HepG2 (cell line): ENCODE measurements around the gene EMCN. TPM values are rescaled to one million over a fixed set of nuclear protein-coding genes. Genes with fewer than 3 reads are reported as not detected.

Experiments used
- FOXO1 ChIP-seq: sonication (generic); formaldehyde crosslinking; IDR thresholded peaks from 2 replicates; pipeline ENCODE4 v1.4.0; 2020; ENCODE audit warnings: missing genetic modification reagents
- ISX ChIP-seq: sonication (generic); formaldehyde crosslinking; conservative IDR thresholded peaks from 2 replicates; pipeline ENCODE4 v1.5.0; 2020; ENCODE audit warnings: missing genetic modification reagents
- MED13 ChIP-seq: sonication (generic); formaldehyde crosslinking; IDR thresholded peaks from 2 replicates; pipeline ENCODE4 v1.5.0; 2020; ENCODE audit warnings: missing genetic modification reagents
- NAIF1 ChIP-seq: sonication (generic); formaldehyde crosslinking; IDR thresholded peaks from 2 replicates; pipeline ENCODE4 v1.5.0; 2020; ENCODE audit warnings: mild to moderate bottlenecking, missing genetic modification reagents, borderline replicate concordance
- SIN3A ChIP-seq: IDR thresholded peaks from 2 replicates; pipeline ENCODE4 v1.6.1; 2011; ENCODE audit warnings: low read depth, mild to moderate bottlenecking, control low read depth, low read length, borderline replicate concordance
- ZFAT ChIP-seq: sonication (generic); formaldehyde crosslinking; conservative IDR thresholded peaks from 2 replicates; pipeline ENCODE4 v1.8.1; 2023; ENCODE audit warnings: missing genetic modification reagents, inconsistent platforms
- ZNF382 ChIP-seq: sonication (generic); formaldehyde crosslinking; IDR thresholded peaks from 2 replicates; pipeline ENCODE4 v1.5.0; 2020; ENCODE audit warnings: missing genetic modification reagents, mild to moderate bottlenecking, borderline replicate concordance
- ZSCAN12 ChIP-seq: sonication (generic); formaldehyde crosslinking; IDR thresholded peaks from 2 replicates; pipeline ENCODE4 v1.9.0; 2021; ENCODE audit warnings: mild to moderate bottlenecking, missing genetic modification reagents
- polyA plus RNA-seq, 8 experiments: library from polyadenylated mRNA; depleted of rRNA in 3 of 8; stranded (reverse) in 7 of 8; unstranded in 1 of 8; fragments of >200 nt; fragmentation: Illumina TruSeq in 4 of 8; extraction: Trizol in 4 of 8; gene quantifications; 2 replicates each; pipeline versions ENCODE4 v1.2.1 to v1.2.3, GENCODE V29; 2011 to 2016; ENCODE audit warnings: low read depth in 4 of 8, missing spikeins in 1 of 8, mixed read lengths in 1 of 8; ENCODE audit not compliant: insufficient read depth in 1 of 8
- total RNA-seq, 5 experiments: library from RNA; depleted of rRNA; stranded (reverse); fragments of >200 nt; fragmentation: Illumina TruSeq; extraction: Trizol; gene quantifications; 2 replicates each; pipeline ENCODE4 v1.2.3, GENCODE V29; 2016; ENCODE audit warnings: low read depth in 1 of 5
- TF ChIP-seq, protein P1 (sequence below), 2 experiments: fragments of 450-650 bp in 1 of 2; sonication (generic) in 1 of 2; formaldehyde crosslinking in 1 of 2; IDR thresholded peaks; 2 replicates each; pipeline versions ENCODE4 v1.6.1 to v1.8.0; 2016 to 2022; ENCODE audit warnings: antibody characterized with exemption in 1 of 2, mild to moderate bottlenecking in 1 of 2, missing genetic modification reagents in 1 of 2
- TF ChIP-seq, protein P2 (sequence below): sonication (generic); formaldehyde crosslinking; IDR thresholded peaks from one replicate; pipeline ENCODE4 v1.5.1; 2020; ENCODE audit warnings: mild to moderate bottlenecking, missing genetic modification reagents; ENCODE audit errors: not compliant biosample characterization
- TF ChIP-seq, protein P3 (sequence below): fragments of 450-650 bp; IDR thresholded peaks from 2 replicates; pipeline ENCODE4 v1.6.1; 2017

The EMCN gene
- total and polyA plus RNA-seq, 2 of the 13 experiments (the other 11 are each of a cell fraction or from before 2014, with no cell fraction given), result not detected

DNA sequence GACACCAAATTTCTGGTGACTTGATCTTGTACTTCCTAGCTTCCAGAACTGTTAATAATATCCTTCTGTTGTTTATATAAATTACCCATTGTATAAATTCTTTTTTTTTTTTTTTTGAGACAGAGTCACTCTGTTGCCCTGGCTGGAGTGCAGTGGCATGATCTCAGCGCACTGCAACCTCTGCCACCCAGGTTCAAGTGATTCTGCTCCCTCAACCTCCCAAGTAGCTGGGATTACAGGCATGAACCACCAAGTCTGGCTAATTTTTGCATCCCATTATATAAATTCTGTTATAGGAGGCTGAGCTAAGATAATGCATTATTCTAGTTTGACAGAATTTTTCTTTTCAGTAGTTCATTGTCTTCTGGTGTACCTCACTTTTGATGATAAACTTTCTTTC, 170.6 kb downstream of the EMCN start (continued):
- TF ChIP-seq, protein P1, sequence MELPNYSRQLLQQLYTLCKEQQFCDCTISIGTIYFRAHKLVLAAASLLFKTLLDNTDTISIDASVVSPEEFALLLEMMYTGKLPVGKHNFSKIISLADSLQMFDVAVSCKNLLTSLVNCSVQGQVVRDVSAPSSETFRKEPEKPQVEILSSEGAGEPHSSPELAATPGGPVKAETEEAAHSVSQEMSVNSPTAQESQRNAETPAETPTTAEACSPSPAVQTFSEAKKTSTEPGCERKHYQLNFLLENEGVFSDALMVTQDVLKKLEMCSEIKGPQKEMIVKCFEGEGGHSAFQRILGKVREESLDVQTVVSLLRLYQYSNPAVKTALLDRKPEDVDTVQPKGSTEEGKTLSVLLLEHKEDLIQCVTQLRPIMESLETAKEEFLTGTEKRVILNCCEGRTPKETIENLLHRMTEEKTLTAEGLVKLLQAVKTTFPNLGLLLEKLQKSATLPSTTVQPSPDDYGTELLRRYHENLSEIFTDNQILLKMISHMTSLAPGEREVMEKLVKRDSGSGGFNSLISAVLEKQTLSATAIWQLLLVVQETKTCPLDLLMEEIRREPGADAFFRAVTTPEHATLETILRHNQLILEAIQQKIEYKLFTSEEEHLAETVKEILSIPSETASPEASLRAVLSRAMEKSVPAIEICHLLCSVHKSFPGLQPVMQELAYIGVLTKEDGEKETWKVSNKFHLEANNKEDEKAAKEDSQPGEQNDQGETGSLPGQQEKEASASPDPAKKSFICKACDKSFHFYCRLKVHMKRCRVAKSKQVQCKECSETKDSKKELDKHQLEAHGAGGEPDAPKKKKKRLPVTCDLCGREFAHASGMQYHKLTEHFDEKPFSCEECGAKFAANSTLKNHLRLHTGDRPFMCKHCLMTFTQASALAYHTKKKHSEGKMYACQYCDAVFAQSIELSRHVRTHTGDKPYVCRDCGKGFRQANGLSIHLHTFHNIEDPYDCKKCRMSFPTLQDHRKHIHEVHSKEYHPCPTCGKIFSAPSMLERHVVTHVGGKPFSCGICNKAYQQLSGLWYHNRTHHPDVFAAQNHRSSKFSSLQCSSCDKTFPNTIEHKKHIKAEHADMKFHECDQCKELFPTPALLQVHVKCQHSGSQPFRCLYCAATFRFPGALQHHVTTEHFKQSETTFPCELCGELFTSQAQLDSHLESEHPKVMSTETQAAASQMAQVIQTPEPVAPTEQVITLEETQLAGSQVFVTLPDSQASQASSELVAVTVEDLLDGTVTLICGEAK (IDR thresholded peaks at IDR 0.05), result no peak
- TF ChIP-seq, protein P1 (CRISPR knock-in tag; IDR thresholded peaks at IDR 0.05), result no peak
- TF ChIP-seq ISX (CRISPR knock-in tag) (no peak), ZNF382 (CRISPR knock-in tag) (no peak), ZSCAN12 (CRISPR knock-in tag) (no peak), FOXO1 (CRISPR knock-in tag) (no peak), MED13 (CRISPR knock-in tag) (no peak), NAIF1 (CRISPR knock-in tag) (no peak), SIN3A (no peak), ZFAT (CRISPR knock-in tag) (no peak)
- TF ChIP-seq, protein P2, sequence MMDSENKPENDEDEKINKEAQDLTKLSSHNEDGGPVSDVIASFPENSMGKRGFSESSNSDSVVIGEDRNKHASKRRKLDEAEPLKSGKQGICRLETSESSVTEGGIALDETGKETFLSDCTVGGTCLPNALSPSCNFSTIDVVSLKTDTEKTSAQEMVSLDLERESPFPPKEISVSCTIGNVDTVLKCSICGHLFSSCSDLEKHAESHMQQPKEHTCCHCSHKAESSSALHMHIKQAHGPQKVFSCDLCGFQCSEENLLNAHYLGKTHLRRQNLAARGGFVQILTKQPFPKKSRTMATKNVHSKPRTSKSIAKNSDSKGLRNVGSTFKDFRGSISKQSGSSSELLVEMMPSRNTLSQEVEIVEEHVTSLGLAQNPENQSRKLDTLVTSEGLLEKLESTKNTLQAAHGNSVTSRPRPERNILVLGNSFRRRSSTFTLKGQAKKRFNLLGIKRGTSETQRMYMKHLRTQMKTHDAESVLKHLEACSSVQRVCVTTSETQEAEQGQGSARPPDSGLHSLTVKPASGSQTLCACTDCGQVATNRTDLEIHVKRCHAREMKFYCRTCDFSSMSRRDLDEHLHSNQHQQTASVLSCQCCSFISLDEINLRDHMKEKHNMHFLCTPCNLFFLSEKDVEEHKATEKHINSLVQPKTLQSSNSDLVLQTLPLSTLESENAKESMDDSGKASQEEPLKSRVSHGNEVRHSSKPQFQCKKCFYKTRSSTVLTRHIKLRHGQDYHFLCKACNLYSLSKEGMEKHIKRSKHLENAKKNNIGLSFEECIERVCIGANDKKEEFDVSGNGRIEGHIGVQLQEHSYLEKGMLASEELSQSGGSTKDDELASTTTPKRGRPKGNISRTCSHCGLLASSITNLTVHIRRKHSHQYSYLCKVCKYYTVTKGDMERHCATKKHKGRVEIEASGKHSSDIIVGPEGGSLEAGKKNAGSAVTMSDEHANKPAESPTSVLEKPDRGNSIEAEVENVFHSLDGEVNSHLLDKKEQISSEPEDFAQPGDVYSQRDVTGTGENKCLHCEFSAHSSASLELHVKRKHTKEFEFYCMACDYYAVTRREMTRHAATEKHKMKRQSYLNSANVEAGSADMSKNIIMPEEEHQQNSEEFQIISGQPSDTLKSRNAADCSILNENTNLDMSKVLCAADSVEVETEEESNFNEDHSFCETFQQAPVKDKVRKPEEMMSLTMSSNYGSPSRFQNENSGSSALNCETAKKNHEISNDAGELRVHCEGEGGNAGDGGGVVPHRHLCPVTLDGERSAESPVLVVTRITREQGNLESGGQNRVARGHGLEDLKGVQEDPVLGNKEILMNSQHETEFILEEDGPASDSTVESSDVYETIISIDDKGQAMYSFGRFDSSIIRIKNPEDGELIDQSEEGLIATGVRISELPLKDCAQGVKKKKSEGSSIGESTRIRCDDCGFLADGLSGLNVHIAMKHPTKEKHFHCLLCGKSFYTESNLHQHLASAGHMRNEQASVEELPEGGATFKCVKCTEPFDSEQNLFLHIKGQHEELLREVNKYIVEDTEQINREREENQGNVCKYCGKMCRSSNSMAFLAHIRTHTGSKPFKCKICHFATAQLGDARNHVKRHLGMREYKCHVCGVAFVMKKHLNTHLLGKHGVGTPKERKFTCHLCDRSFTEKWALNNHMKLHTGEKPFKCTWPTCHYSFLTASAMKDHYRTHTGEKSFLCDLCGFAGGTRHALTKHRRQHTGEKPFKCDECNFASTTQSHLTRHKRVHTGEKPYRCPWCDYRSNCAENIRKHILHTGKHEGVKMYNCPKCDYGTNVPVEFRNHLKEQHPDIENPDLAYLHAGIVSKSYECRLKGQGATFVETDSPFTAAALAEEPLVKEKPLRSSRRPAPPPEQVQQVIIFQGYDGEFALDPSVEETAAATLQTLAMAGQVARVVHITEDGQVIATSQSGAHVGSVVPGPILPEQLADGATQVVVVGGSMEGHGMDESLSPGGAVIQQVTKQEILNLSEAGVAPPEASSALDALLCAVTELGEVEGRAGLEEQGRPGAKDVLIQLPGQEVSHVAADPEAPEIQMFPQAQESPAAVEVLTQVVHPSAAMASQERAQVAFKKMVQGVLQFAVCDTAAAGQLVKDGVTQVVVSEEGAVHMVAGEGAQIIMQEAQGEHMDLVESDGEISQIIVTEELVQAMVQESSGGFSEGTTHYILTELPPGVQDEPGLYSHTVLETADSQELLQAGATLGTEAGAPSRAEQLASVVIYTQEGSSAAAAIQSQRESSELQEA (CRISPR knock-in tag), result no peak
- TF ChIP-seq, protein P3, sequence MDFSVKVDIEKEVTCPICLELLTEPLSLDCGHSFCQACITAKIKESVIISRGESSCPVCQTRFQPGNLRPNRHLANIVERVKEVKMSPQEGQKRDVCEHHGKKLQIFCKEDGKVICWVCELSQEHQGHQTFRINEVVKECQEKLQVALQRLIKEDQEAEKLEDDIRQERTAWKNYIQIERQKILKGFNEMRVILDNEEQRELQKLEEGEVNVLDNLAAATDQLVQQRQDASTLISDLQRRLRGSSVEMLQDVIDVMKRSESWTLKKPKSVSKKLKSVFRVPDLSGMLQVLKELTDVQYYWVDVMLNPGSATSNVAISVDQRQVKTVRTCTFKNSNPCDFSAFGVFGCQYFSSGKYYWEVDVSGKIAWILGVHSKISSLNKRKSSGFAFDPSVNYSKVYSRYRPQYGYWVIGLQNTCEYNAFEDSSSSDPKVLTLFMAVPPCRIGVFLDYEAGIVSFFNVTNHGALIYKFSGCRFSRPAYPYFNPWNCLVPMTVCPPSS, result no peak
